MCF 10A (cell line): ENCODE results near the gene DOCK9. TPM values are rescaled to one million over a fixed set of nuclear protein-coding genes. Genes with fewer than 3 reads are reported as not detected.

Experiments used
- BruUV-seq: library from RNA; stranded (reverse); fragments of 400-500 nt; replicated peaks from 2 replicates; lab custom pipeline; 2021; lab: Mats Ljungman, UMichigan
- CTCF ChIA-PET: fragments of 300-600 bp; sonication (Branson Sonifier 250); formaldehyde crosslinking; extraction: SDS; loops from one replicate; lab custom pipeline; 2021; ENCODE audit warnings: antibody characterized with exemption, inconsistent platforms; lab: Yijun Ruan, JAX
- POLR2A ChIA-PET: fragments of 300-600, 350-650 bp; sonication (Branson Sonifier 250); formaldehyde crosslinking; extraction: SDS; loops from one replicate; lab custom pipeline; 2020; ENCODE audit warnings: antibody characterized with exemption, inconsistent platforms; lab: Yijun Ruan, JAX
- DNase-seq: peaks from one replicate; pipeline ENCODE4 v3.0.0-alpha.2; 2018; ENCODE audit not compliant: unreplicated experiment
- H3K27ac Mint-ChIP-seq: one replicate; pipeline ENCODE4 v1.8.0; 2022; ENCODE audit warnings: mild to moderate bottlenecking, low read depth, mixed read lengths; ENCODE audit not compliant: unreplicated experiment
- H3K27me3 Mint-ChIP-seq: one replicate; pipeline ENCODE4 v1.8.0; 2022; ENCODE audit warnings: mixed read lengths; ENCODE audit not compliant: insufficient read depth, unreplicated experiment
- H3K36me3 Mint-ChIP-seq: one replicate; pipeline ENCODE4 v1.8.0; 2022; ENCODE audit warnings: mild to moderate bottlenecking, moderate library complexity, mixed read lengths; ENCODE audit not compliant: insufficient read depth, unreplicated experiment
- H3K4me1 Mint-ChIP-seq: one replicate; pipeline ENCODE4 v1.8.0; 2022; ENCODE audit warnings: mixed read lengths; ENCODE audit not compliant: insufficient read depth, unreplicated experiment
- H3K4me3 Mint-ChIP-seq: one replicate; pipeline ENCODE4 v1.8.0; 2022; ENCODE audit warnings: mild to moderate bottlenecking, moderate library complexity, mixed read lengths; ENCODE audit not compliant: unreplicated experiment
- H3K9me3 Mint-ChIP-seq: one replicate; pipeline ENCODE4 v1.8.0; 2022; ENCODE audit warnings: mixed read lengths; ENCODE audit not compliant: unreplicated experiment
- intact Hi-C: fragments of 100-400 bp; cut with micrococcal nuclease; formaldehyde crosslinking; loops from 2 replicates; pipeline ENCODE4 v1.14.1; 2022
- total RNA-seq: library from RNA; stranded (reverse); gene quantifications from 2 replicates; pipeline ENCODE4 v1.2.3, GENCODE V29; 2022
- TF ChIP-seq, protein P1 (sequence below): fragments of 200-600 bp; IDR thresholded peaks from one replicate; pipeline ENCODE4 v1.8.0; 2022; ENCODE audit warnings: antibody characterized with exemption, mild to moderate bottlenecking; ENCODE audit not compliant: unreplicated experiment

The DOCK9 gene
- total RNA-seq, 1 experiment from 2014 or later = 77.0 TPM

DNA sequence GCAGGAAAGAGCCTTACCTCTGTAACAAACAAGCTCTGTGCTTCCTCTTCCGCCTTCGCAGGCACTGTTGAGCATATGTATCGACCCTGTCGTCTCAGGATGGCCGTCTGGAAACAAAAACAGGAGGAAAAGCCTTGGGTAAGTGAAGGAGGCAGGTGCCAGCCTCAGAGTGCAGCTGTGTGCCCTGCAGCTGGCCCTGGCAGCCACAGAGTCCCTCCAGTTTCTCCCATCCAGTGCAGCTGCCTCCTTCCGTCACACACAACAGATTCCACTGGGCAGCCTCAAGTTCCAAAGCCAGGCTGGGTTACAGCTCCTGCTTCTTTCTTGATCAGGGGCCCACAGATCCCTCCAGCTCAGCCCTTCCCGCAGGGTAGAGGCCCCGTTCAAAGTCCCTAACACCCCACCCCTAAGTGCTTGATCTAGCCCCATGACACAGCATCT lies 47.7 kb downstream of the DOCK9 start:
- Mint-ChIP-seq H3K4me3 (no peak overlapping the region), H3K9me3 (peaks cover 9% of the 10 kb centered on the region), H3K4me1 (no peaks in the 10 kb centered on the region), H3K27ac (no peak overlapping the region), H3K36me3 (peaks cover 25% of the 10 kb centered on the region), H3K27me3 (no peaks in the 10 kb centered on the region)
- TF ChIP-seq, protein P1, sequence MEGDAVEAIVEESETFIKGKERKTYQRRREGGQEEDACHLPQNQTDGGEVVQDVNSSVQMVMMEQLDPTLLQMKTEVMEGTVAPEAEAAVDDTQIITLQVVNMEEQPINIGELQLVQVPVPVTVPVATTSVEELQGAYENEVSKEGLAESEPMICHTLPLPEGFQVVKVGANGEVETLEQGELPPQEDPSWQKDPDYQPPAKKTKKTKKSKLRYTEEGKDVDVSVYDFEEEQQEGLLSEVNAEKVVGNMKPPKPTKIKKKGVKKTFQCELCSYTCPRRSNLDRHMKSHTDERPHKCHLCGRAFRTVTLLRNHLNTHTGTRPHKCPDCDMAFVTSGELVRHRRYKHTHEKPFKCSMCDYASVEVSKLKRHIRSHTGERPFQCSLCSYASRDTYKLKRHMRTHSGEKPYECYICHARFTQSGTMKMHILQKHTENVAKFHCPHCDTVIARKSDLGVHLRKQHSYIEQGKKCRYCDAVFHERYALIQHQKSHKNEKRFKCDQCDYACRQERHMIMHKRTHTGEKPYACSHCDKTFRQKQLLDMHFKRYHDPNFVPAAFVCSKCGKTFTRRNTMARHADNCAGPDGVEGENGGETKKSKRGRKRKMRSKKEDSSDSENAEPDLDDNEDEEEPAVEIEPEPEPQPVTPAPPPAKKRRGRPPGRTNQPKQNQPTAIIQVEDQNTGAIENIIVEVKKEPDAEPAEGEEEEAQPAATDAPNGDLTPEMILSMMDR = no peak
- BruUV-seq = no TSS peak
- POLR2A ChIA-PET = interaction anchor here (0.9 kb wide), 1 partner anchor 40 kb away, joined by 3 read pairs; no protein-coding TSS in a partner anchor
- no peak for DNase-seq
- CTCF ChIA-PET = interaction anchor here (1.3 kb wide), 1 partner anchor 14 kb away, joined by 4 read pairs; no protein-coding TSS in a partner anchor
- intact Hi-C loops = no loop called here

DNA sequence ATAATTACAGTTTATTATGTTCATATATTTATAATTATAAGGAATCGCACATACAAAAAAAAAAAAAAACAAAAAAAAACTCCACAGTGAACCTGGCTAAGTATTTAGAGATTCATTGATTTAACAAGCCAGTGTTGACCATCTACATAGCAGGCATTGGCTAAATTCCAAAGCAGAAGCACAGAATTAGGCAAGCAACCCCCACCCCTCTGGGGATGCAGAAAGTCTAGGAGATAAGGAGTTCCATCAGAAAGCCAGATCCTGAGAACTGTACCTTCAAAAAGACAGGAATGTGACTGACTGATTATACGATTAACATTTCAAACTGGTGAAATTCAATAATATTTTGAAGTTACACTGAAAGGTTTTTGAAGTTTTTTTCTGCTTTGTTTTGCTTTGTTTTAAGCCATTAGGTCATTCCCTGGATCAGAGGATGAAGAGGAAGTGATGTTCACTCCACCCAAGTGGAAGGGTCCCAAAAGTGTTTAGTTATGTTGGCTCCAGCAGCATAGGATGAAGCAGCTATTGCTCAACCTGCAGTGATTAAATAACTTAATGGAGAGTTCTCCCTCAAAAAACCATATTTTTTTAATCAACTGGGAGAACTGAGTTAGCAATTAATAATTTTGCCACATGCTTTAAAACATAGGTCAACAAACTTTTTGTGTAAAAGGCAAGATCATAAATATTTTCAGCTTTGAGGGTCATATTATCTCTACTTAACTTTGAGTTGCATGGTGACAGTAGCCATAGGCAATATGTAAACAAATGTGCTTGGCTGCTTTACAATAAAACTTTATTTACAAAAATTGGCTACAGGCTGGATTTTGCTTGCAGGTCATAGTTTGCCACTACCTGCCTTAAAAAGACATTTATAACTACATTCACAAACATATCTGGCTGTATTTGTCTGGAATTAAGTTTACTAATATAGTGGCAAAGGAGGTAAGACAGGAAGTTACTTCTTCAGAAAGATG lies 49.6 kb downstream of the DOCK9 start:
- intact Hi-C loops = no loop called here
- Mint-ChIP-seq H3K27ac (peak overlapping the region; percentile 30), H3K4me1 (peaks cover 4% of the 10 kb centered on the region)

DNA sequence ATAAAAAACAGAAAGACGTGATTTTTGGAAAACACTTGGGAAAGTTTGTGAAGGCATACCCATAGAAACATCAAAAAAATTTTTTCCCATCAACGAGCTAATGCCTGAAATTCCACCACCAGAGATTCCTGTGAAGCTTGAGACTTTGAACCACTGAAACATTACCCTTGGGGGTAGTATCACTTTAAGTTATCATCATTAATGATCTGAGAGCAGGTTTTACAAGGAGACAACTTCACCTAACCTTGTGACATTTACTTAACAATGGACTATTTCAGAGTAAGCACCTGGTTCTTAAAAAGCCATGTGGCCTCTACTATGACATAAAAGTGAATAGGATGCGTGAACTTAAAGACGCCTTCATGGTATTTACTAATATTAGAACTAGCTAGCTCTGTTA lies 51.9 kb downstream of the DOCK9 start:
- intact Hi-C loops = no loop called here
- no peak overlapping the region for H3K4me3 Mint-ChIP-seq
- no peak overlapping the region for H3K27ac Mint-ChIP-seq

More for the DNA sequence above, 49.6 kb downstream of the DOCK9 start:
- Mint-ChIP-seq H3K36me3 (peaks cover 20% of the 10 kb centered on the region), H3K27me3 (no peaks in the 10 kb centered on the region), H3K4me3 (no peak overlapping the region), H3K9me3 (no peaks in the 10 kb centered on the region)
- peak; percentile 20 for DNase-seq
- TF ChIP-seq, protein P1 = no peak
- BruUV-seq = TSS peak; percentile 26
- ChIA-PET POLR2A (no interaction called here), CTCF (interaction anchor here (0.6 to 1.0 kb wide), 3 partner anchors 35 to 341 kb away, joined by 3 to 6 read pairs (median 3); no protein-coding TSS in a partner anchor)

More for the DNA sequence above, 51.9 kb downstream of the DOCK9 start:
- TF ChIP-seq, protein P1 = no peak
- Mint-ChIP-seq H3K36me3 (peaks cover 33% of the 10 kb centered on the region), H3K9me3 (no peaks in the 10 kb centered on the region), H3K4me1 (peaks cover 4% of the 10 kb centered on the region), H3K27me3 (no peaks in the 10 kb centered on the region)
- BruUV-seq = no TSS peak
- POLR2A ChIA-PET = no interaction called here
- no peak for DNase-seq
- CTCF ChIA-PET = interaction anchor here (0.6 to 1.4 kb wide), 2 partner anchors 86 to 820 kb away, joined by 3 to 5 read pairs; no protein-coding TSS in a partner anchor
